Measurements from ENCODE around the gene TUBG2.
"Not testable (repeated sequence)": the region's sequence is repeated elsewhere in the genome, so short reads cannot be mapped to it uniquely, and the experiment has no call there.

TUBG2 gene

DNA sequence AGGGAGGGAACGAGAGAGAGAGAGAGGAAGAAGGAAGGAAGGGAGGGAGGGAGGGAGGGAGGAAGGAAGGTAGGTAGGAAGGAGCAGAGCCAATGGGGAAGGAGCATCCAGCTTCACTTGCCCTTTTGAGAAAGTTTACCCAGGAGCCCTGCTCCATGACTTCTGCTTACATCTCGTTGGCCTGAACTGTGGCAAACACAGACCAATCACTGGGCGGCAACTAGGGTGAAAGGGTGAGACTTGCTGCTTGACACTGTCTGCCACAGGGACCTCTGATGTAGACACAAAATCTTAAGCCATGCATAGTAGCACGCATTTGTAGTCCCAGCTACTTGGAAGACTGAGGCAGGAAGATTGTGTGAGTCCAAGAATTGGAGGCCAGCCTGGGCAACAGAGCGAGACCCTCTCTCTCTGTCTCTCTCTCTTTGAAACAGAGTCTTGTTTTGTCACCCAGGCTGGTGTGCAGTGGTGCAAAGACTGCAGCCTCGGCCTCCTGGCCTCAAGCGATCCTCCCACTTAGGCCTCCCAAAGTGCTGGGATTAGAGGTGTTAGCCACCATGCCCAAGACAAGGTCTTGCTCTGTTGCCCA is 19.5 kb upstream of the TUBG2 start:
- H3K4me3 Mint-ChIP-seq, result no peak overlapping the region
- no peaks in the 10 kb centered on the region for H3K36me3 Mint-ChIP-seq (ENCODE audit: low read depth)

DNA sequence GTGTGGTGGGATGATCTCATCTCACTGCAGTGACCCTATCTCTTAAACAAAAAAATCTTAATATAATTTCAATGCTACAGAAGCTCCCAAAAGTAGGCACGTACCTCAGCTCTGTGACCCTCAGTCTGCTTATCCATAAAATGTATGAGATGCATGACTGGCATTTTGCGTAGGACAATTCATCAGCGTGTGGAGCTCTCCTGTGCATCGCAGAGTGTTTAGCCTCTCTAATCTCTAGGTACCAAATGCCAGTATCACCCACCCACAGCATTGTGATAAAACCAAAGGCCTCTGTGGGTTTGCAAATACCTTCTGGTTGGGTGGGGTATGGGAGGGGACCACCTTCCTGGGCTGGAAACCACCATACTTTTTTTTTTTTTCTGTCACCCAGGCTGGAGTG is 19.0 kb upstream of the TUBG2 start:
- H3K27me3 Mint-ChIP-seq, result peaks cover 8% of the 10 kb centered on the region
- H3K9me3 Mint-ChIP-seq, result no peaks in the 10 kb centered on the region
- H3K4me1 Mint-ChIP-seq (ENCODE audit: low read depth), result no peaks in the 10 kb centered on the region
- H3K27ac Mint-ChIP-seq, result no peak overlapping the region
- no peak overlapping the region for H3K4me3 Mint-ChIP-seq
- H3K36me3 Mint-ChIP-seq (ENCODE audit: low read depth), result no peaks in the 10 kb centered on the region
- DNase-seq, result no peak

More for the DNA sequence above, 19.5 kb upstream of the TUBG2 start:
- no peak overlapping the region for H3K27ac Mint-ChIP-seq
- H3K9me3 Mint-ChIP-seq, result no peaks in the 10 kb centered on the region
- no peak for DNase-seq
- no peaks in the 10 kb centered on the region for H3K4me1 Mint-ChIP-seq (ENCODE audit: low read depth)
- H3K27me3 Mint-ChIP-seq, result peaks cover 8% of the 10 kb centered on the region

DNA sequence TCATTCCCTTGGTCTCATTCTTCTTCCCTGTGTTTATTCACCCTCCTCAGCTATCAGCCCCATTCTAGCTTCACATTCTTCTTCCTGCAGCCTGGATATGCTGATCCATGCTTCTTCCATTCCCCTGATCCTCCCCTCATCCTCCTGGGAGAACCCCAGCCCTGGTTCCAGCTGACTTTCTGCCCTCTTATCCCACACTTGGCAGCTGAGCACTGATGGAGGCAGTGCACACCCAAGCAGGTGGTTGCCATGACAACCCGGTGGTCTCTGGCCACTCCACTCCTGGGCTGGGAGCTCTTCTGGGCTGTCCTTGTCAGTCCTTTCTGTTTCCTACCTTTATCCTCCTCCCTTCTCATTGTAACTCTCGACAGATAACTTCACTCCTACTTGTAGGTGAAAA is 16.7 kb upstream of the TUBG2 start:
- H3K4me1 Mint-ChIP-seq (ENCODE audit: low read depth), result no peaks in the 10 kb centered on the region
- no peak for DNase-seq
- no peaks in the 10 kb centered on the region for H3K9me3 Mint-ChIP-seq
- no peaks in the 10 kb centered on the region for H3K36me3 Mint-ChIP-seq (ENCODE audit: low read depth)
- H3K4me3 Mint-ChIP-seq, result no peak overlapping the region
- H3K27me3 Mint-ChIP-seq, result peaks cover 8% of the 10 kb centered on the region
- no peak overlapping the region for H3K27ac Mint-ChIP-seq

DNA sequence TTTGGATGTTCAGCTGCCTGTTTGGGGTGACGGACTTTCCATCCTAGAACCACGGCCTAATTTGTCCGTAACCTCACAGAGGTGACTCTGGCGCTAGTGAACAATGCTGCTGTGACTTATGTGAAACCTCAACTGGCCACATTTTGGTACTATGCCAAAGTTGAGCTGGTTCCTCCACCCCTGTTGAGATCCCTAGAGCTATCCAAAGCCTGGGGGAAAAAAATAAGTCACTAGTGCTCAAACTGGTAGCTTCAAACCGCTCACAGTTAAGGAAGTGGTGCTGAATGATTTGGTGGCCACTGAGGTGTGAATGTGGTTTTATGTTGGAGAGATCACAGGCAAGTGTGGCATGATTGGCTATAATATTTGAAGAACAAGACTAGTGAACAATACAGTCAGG is 11.3 kb upstream of the TUBG2 start:
- Mint-ChIP-seq H3K36me3 (ENCODE audit: low read depth) (no peaks in the 10 kb centered on the region), H3K4me1 (ENCODE audit: low read depth) (no peaks in the 10 kb centered on the region), H3K27ac (no peak overlapping the region), H3K9me3 (no peaks in the 10 kb centered on the region), H3K4me3 (no peak overlapping the region), H3K27me3 (peaks cover 6% of the 10 kb centered on the region)
- DNase-seq, result no peak

DNA sequence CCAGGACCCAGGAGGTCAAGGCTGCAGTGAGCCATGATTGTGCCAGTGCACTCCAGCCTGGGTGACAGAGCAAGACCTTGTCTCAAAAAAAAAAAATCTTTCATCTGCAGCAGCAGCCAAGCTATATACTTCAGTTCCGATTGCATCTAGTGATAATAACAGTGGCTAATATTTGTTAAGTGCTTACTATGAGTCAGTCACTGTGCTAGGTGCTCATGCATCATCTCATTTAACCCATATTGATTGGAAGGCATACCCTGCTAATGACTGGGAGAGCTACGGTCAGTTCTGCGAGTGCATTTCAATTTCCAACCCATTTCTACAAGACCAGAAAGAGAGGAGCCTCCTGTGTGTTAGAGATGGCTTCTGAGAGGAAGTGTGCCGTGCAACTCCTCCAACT is 7.7 kb upstream of the TUBG2 start:
- Mint-ChIP-seq H3K4me1 (ENCODE audit: low read depth) (peaks cover 19% of the 10 kb centered on the region), H3K27me3 (peaks cover 24% of the 10 kb centered on the region), H3K9me3 (no peaks in the 10 kb centered on the region), H3K4me3 (no peak overlapping the region), H3K27ac (no peak overlapping the region), H3K36me3 (ENCODE audit: low read depth) (no peaks in the 10 kb centered on the region)
- DNase-seq, result no peak

DNA sequence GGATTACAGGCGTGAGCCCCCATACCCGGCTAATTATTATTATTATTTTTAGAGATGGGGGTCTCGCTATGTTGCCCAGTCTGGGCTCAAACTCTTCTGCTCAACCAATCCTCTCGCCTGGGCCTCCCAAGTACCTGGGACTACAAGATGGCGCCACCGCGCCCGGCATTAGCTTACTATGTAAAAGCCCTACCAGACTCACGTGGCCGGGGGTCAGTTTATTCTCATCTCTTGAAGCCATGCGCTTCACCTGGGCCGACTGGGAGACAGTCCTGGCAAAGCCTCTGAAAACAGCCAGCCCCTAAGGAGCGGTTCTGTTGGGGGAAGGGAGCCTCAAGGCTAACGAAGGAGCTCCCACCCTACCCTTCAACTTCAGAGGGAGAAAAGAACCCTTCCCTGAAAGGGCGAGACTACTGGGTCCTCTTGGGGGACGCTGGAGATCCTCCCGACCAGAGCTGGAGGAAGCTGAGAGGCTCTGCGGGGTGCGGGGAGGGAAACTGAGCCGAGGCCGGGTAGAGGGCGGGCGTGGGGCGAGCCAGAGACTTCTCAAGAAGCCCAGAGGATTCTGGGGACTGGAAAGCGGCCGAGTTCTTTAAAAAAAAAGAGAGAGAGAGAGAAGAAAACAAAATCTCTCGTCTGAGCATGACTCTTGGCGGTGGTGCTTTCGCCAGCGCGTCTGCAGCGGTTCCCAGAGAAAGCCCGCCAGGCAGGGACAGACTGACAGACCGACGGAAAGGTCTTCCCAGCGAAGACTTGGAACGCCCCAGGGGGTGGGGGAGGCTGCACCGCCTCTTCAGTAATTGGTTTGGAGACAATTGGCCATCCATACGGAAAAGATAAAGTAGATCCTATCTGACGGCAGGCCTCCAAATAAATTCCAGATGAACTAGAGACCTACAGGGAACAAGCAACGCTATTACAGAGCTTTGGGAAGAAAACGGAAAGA is 5.6 kb upstream of the TUBG2 start:
- H3K27ac Mint-ChIP-seq, result no peak overlapping the region
- no peaks in the 10 kb centered on the region for H3K36me3 Mint-ChIP-seq (ENCODE audit: low read depth)
- peak overlapping the region; percentile 3 for H3K4me3 Mint-ChIP-seq
- peaks cover 26% of the 10 kb centered on the region for H3K4me1 Mint-ChIP-seq (ENCODE audit: low read depth)
- peaks cover 24% of the 10 kb centered on the region for H3K27me3 Mint-ChIP-seq
- no peaks in the 10 kb centered on the region for H3K9me3 Mint-ChIP-seq
- DNase-seq, result no peak

DNA sequence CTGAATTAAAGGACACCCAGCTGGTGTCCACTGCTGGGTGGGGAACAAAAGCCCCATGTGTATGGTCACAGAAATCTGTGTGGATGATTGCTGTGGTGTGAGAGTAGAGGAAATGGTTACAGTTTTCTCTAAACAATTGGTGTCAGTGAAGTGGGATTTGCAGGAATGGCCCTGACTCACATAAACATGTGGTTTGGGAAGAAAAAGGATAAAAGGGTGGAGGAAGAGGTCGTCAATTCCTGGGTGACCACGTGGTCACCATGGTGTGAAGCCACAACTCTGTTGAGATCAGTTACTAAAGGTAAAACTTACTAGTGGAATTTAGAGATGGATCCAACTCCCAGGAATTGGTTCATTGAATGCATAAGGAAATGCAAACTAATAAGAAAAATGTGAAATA is 3.6 kb upstream of the TUBG2 start:
- DNase-seq, result no peak
- peaks cover 3% of the 10 kb centered on the region for H3K36me3 Mint-ChIP-seq (ENCODE audit: low read depth)
- H3K4me3 Mint-ChIP-seq, result no peak overlapping the region
- H3K27me3 Mint-ChIP-seq, result peaks cover 24% of the 10 kb centered on the region
- H3K27ac Mint-ChIP-seq, result peak overlapping the region; percentile 58
- H3K4me1 Mint-ChIP-seq (ENCODE audit: low read depth), result peaks cover 38% of the 10 kb centered on the region
- H3K9me3 Mint-ChIP-seq, result no peaks in the 10 kb centered on the region

DNA sequence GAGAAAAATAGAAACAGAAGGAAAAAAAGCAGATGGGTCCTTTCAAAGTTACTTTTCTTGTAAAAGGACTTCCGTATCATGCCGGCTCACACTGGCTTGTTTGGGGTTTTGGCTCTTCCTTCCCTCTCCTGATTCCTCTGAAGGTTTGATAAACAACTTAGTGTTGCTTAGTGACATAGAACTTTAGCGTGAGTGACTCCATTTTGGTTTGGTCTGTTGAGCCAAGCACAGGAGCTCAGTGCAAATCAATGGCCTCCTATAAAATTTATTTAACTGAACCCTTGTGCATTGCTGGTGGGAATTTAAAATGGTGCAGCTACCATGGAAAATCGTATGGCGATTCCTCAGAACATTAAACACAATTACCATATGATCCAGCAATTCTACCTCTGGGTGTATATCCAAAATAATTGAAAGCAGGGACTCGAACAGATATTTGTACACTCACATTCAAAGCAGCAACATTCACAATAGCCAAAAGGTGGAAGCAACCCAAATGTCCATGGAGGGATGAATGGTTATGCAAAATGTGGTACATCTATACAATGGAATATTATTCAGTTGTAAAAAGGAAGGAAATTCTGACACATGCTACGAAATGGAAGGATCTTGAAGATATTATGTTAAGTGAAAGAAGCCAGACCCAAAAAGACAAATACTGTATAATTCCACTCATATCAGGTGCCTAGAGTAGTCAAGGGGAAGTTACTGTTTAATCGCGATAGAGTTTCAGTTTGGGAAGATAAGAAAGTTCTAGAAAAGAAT is 1.1 kb upstream of the TUBG2 start:
- no peak for DNase-seq
- H3K36me3 Mint-ChIP-seq (ENCODE audit: low read depth), result peaks cover 3% of the 10 kb centered on the region
- H3K27ac Mint-ChIP-seq, result no peak overlapping the region
- H3K4me3 Mint-ChIP-seq, result peak overlapping the region; percentile 86
- no peaks in the 10 kb centered on the region for H3K9me3 Mint-ChIP-seq
- H3K4me1 Mint-ChIP-seq (ENCODE audit: low read depth), result peaks cover 38% of the 10 kb centered on the region
- H3K27me3 Mint-ChIP-seq, result peaks cover 19% of the 10 kb centered on the region

DNA sequence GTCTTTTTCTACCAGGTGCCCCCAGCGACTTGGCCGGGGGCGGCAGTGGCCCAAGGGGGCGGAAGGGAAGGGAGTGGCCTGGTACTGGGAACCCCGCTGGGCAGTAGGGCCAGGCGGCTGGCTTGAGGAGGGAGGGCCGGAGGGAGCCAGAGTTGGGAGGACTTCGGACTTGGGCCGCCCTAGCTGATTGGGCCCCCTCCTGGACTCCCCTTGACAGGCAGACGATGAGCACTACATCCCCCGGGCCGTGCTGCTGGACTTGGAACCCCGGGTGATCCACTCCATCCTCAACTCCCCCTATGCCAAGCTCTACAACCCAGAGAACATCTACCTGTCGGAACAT is 819 bp downstream of the TUBG2 start:
- not testable (repeated sequence) for H3K27ac Mint-ChIP-seq

DNA sequence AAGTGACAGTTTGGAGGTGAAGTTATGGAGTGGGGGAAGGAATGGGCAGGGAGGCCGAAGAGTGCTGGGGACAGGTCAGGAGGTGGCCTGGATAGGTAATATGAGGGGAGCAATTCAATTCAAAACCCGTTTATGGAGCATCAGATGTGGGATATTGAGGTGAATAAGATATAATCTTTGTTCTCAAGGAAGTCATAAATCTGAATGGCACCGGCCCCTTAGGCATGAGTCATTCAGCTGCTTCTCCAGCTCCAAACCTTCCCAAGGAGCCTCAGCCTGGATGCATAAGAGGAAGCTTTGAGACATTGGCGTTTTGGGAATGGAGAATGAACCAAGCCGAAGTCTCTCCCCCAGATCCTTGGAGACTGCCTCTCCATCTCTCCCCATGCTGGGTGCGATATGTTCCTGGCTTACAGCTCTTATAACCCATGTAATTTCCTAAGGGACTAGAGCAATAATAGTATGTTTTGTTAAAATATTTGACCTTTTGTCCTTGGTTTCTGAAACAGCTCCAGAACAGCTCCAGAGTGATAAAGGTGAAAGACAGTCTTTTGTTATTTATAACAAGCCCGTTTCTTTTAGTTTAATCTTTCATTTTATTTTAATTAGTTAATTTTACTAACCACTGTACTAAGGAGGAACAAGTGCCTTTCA is 1.7 kb downstream of the TUBG2 start:
- no peak overlapping the region for H3K27ac Mint-ChIP-seq
- H3K9me3 Mint-ChIP-seq, result no peaks in the 10 kb centered on the region
- no peak overlapping the region for H3K4me3 Mint-ChIP-seq
- H3K4me1 Mint-ChIP-seq (ENCODE audit: low read depth), result peaks cover 25% of the 10 kb centered on the region
- H3K36me3 Mint-ChIP-seq (ENCODE audit: low read depth), result peaks cover 9% of the 10 kb centered on the region
- H3K27me3 Mint-ChIP-seq, result no peaks in the 10 kb centered on the region
- no peak for DNase-seq

More for the DNA sequence above, 819 bp downstream of the TUBG2 start:
- not testable (repeated sequence) for H3K9me3 Mint-ChIP-seq; H3K27me3 Mint-ChIP-seq; H3K36me3 Mint-ChIP-seq (ENCODE audit: low read depth); DNase-seq
- H3K4me1 Mint-ChIP-seq (ENCODE audit: low read depth), result peaks cover 30% of the 10 kb centered on the region
- H3K4me3 Mint-ChIP-seq, result peak overlapping the region; percentile 10

DNA sequence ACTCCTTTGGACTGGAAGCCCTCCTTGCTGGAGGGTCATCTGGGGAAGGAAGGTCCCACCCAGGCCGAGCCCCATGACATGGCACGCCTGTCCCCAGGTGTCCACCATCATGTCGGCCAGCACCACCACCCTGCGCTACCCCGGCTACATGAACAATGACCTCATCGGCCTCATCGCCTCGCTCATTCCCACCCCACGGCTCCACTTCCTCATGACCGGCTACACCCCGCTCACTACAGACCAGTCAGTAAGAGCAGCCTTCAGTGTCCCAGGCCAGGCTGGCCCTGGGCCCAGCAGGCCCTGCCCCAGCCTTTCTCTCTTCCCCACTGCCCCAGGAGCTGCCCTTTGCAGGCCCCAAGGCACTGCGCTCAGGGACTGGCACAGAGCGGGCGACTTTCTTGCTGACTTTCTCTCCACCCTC is 6.5 kb downstream of the TUBG2 start:
- Mint-ChIP-seq H3K4me3 (no peak overlapping the region), H3K4me1 (ENCODE audit: low read depth) (peaks cover 4% of the 10 kb centered on the region), H3K9me3 (no peaks in the 10 kb centered on the region), H3K27me3 (peaks cover 16% of the 10 kb centered on the region), H3K36me3 (ENCODE audit: low read depth) (peaks cover 18% of the 10 kb centered on the region), H3K27ac (no peak overlapping the region)
- no peak for DNase-seq

DNA sequence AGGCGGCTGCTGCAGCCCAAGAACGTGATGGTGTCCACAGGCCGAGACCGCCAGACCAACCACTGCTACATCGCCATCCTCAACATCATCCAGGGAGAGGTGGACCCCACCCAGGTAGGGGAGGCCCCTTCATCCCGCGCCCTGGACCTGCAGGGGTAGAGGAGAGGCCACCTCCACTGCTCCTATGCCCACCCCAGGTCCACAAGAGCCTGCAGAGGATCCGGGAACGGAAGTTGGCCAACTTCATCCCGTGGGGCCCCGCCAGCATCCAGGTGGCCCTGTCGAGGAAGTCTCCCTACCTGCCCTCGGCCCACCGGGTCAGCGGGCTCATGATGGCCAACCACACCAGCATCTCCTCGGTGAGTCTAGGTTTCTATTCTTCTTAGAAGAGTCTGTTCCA is 7.0 kb downstream of the TUBG2 start:
- H3K27me3 Mint-ChIP-seq, result peaks cover 22% of the 10 kb centered on the region
- H3K36me3 Mint-ChIP-seq (ENCODE audit: low read depth), result peaks cover 18% of the 10 kb centered on the region
- H3K27ac Mint-ChIP-seq; H3K9me3 Mint-ChIP-seq; H3K4me3 Mint-ChIP-seq; H3K4me1 Mint-ChIP-seq (ENCODE audit: low read depth); DNase-seq: not testable (repeated sequence)

DNA sequence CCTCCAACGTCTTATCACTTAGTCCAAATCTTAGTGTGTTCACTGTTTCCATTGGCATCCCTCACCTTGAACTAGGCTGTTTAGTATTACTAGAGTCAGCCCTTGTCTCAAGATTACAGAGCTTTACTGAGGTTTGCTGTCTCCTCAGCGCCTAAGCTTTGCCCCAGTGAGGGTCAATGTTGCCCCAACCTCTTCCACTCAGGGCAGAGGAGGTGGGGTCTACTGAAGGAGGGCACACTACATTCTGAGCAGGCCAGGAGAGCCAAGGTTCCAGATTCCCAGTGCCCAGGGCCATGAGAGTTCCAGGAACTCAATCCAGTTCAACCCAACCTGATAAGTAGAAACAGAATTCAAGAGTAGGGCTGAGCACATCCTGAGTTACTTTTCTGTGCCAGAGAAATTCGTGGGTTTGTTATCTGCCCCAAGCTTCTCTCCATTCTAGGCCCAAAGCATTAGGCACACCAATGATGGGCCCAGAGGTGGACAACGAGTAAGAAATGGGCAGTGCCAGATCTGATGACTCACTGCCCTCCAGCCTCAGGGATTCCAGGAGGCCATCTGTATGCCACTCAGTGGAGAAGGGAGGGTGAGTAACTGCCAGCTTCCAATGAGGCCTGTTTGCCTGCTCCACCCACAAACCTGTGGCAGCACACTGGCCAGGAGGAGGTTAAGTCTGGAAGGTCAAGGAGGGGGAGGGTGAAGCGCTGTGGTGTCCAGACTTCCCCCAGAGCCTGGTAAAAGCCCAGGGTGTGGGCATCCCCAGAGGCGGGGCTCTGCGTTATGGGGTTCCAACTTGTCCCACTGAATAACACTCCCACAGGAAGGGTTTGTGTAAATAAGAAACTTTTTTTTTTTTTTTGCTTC is 8.2 kb downstream of the TUBG2 start:
- Mint-ChIP-seq H3K27me3 (peaks cover 31% of the 10 kb centered on the region), H3K4me3 (no peak overlapping the region), H3K27ac (no peak overlapping the region), H3K4me1 (ENCODE audit: low read depth) (peaks cover 17% of the 10 kb centered on the region), H3K36me3 (ENCODE audit: low read depth) (peaks cover 18% of the 10 kb centered on the region), H3K9me3 (no peaks in the 10 kb centered on the region)
- DNase-seq, result no peak

DNA sequence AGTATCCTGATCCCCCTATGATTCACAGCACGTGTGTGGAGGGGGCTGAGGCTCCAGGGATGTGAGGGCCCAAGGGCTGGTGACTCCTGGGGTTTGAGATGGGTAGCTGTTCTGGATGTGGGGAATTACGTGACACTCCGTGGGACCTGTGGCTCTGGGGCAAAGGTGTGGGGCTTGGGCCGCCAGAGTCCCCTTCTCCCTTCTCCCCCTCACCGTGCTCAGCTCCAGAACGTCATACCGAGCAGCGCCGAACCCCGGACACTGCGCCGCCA is 10.6 kb downstream of the TUBG2 start:
- Mint-ChIP-seq H3K27ac (no peak overlapping the region), H3K4me1 (ENCODE audit: low read depth) (peaks cover 23% of the 10 kb centered on the region), H3K36me3 (ENCODE audit: low read depth) (peaks cover 18% of the 10 kb centered on the region), H3K27me3 (peaks cover 48% of the 10 kb centered on the region), H3K4me3 (peak overlapping the region; percentile 12), H3K9me3 (no peaks in the 10 kb centered on the region)
- no peak for DNase-seq
